VCaP (cell line): ENCODE data around the gene SLCO3A1.
"Not testable (repeated sequence)": the region's sequence is repeated elsewhere in the genome, so short reads cannot be mapped to it uniquely, and the experiment has no call there.

Source experiments
- H3K27ac ChIP-seq: fragments of 450-650 bp; 2 replicates; pipeline ENCODE4 v1.5.1; 2017
- CTCF ChIP-seq: fragments of 450-650 bp; conservative IDR thresholded peaks from 2 replicates; pipeline ENCODE4 v1.5.1; 2017; ENCODE audit warnings: mild to moderate bottlenecking, moderate library complexity

Gene SLCO3A1

GRCh38 chr15:92200891-92201290 lies 347.4 kb downstream of the SLCO3A1 start:
- H3K27ac ChIP-seq: no peak overlapping the region
- no peak for TF ChIP-seq CTCF

GRCh38 chr15:92205255-92205739 lies 351.8 kb downstream of the SLCO3A1 start:
- H3K27ac ChIP-seq: no peak overlapping the region
- TF ChIP-seq CTCF: peak; percentile 77

- not testable (repeated sequence) for H3K27ac ChIP-seq
These were observed 354.1 kb downstream of the SLCO3A1 start for GRCh38 chr15:92207601-92208000.
